Sigmoid colon (tissue), 7 donors: ENCODE results near the gene ACBD3. TPM values are rescaled to one million over a fixed set of nuclear protein-coding genes. Genes with fewer than 3 reads are reported as not detected.

Source experiments
- DNase-seq: peaks from one replicate; pipeline ENCODE4 v3.0.0-alpha.2; 2019
- H3K27ac ChIP-seq, 4 donors: fragments of 200-600 bp; sonication (generic); one replicate each; pipeline ENCODE4 v1.5.1; 2016 to 2019; ENCODE audit warnings: mild to moderate bottlenecking in 1 of 4
- H3K27me3 ChIP-seq, 3 donors: fragments of 200-600 bp; sonication (generic); one replicate each; pipeline ENCODE4 v1.5.1; 2019; ENCODE audit warnings: mild to moderate bottlenecking in 1 of 3
- H3K36me3 ChIP-seq, 4 donors: fragments of 200-600 bp; sonication (generic); one replicate each; pipeline ENCODE4 v1.5.1; 2016 to 2019
- H3K4me1 ChIP-seq, 4 donors: fragments of 200-600 bp; sonication (generic); one replicate each; pipeline ENCODE4 v1.5.1; 2017 to 2019
- H3K4me3 ChIP-seq, 4 donors: fragments of 200-600 bp; sonication (generic); one replicate each; pipeline ENCODE4 v1.5.1; 2017 to 2019; ENCODE audit warnings: mild to moderate bottlenecking in 2 of 4, moderate library complexity in 1 of 4
- H3K9me3 ChIP-seq, 4 donors: fragments of 200-600 bp in 3 of 4; sonication (generic) in 3 of 4; one replicate each; pipeline versions ENCODE4 v1.5.1 to v1.6.1; 2013 to 2019
- CTCF ChIP-seq, 4 experiments: fragments of 450-650 bp in 3 of 4; fragments of 200-600 bp in 1 of 4; IDR thresholded peaks; one replicate each; pipeline ENCODE4 v1.5.1; 2016 to 2019; ENCODE audit warnings: antibody characterized with exemption in 4 of 4, mild to moderate bottlenecking in 3 of 4, moderate library complexity in 2 of 4
- EP300 ChIP-seq, 4 donors: sonication (generic); formaldehyde crosslinking; IDR thresholded peaks; one replicate each; pipeline ENCODE4 v1.6.1; 2017; ENCODE audit warnings: antibody characterized with exemption in 4 of 4
- POLR2A ChIP-seq, 2 donors: fragments of 450-650 bp; IDR thresholded peaks; one replicate each; pipeline ENCODE4 v1.6.1; 2016; ENCODE audit warnings: antibody characterized with exemption in 2 of 2, mild to moderate bottlenecking in 2 of 2, moderate library complexity in 2 of 2
- POLR2AphosphoS5 ChIP-seq, 4 donors: sonication (generic); formaldehyde crosslinking; IDR thresholded peaks; one replicate each; pipeline ENCODE4 v1.6.1; 2017; ENCODE audit warnings: antibody characterized with exemption in 4 of 4
- WGBS, 2 donors: extraction: QIAGEN DNeasy Blood & Tissue Kit; methylation state at CpG; one replicate each; pipeline ENCODE4 v1.1.7; 2013; 5-methylcytosine and 5-hydroxymethylcytosine counted together
- intact Hi-C: fragments of 100-400 bp; cut with DNase I; formaldehyde crosslinking; loops from one replicate; pipeline ENCODE4 v1.15.1; 2023
- polyA plus RNA-seq, 3 donors: library from polyadenylated mRNA; stranded (reverse); fragments of 200-250 nt; gene quantifications; one replicate each; pipeline ENCODE4 v1.2.3, GENCODE V29; 2013
- total RNA-seq, 4 donors: library from RNA; depleted of rRNA; stranded (reverse); fragments of >200 nt; gene quantifications; one replicate each; pipeline ENCODE4 v1.1.0, GENCODE V29; 2016
- donor health status: healthy with polysubstance abuse.
- donor health status: Bipolar disorder and iron deficiency.
- donor health status: healthy.

Gene ACBD3
- total and polyA plus RNA-seq, 7 donors: 23.7 to 37.8 (median 32.9) TPM

DNA sequence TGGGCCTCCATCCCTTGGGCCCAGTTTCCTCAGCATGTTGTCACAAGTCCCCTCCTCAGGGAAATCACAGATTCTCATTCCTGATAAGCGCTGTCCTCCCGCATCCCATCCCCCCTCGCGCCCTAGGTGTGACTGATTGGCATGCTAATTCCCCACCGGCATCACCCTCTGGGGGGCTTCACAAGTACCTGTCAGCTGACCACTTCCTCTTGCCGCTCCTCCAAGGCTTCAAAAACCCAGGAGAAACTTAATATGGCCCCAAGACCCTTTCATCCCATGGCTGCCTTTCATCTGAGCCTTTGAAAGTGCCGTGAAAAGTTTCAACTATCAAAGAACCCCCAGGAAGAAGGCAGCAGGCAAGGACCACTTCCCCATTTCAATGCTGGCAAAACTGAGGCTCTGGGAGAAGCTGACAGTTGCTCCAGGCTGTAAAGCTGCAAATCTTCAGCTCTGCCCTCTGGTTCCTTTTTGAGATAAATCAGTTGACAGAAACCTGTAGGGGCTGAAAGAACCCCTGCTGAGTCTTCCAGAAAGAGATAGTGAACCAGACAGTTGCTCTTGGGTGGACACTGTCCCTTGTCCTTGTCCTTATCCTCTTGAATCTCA is 24.1 kb upstream of the ACBD3 start:
- WGBS, 2 donors: 82 to 84% methylated on average over 7 of the region's 7 CpGs
- Histone ChIP-seq H3K36me3 (no peaks in the 10 kb centered on the region), H3K4me1 (no peaks in the 10 kb centered on the region), H3K9me3 (no peaks in the 10 kb centered on the region), H3K27ac (no peak overlapping the region), H3K4me3 (no peak overlapping the region), H3K27me3 (no peaks in the 10 kb centered on the region)
- no peak for DNase-seq
- TF ChIP-seq CTCF (IDR thresholded peaks at IDR 0.05) (no peak), POLR2AphosphoS5 (IDR thresholded peaks at IDR 0.05) (no peak), POLR2A (IDR thresholded peaks at IDR 0.05) (no peak), EP300 (IDR thresholded peaks at IDR 0.05) (no peak)
- intact Hi-C loops: no loop called here

DNA sequence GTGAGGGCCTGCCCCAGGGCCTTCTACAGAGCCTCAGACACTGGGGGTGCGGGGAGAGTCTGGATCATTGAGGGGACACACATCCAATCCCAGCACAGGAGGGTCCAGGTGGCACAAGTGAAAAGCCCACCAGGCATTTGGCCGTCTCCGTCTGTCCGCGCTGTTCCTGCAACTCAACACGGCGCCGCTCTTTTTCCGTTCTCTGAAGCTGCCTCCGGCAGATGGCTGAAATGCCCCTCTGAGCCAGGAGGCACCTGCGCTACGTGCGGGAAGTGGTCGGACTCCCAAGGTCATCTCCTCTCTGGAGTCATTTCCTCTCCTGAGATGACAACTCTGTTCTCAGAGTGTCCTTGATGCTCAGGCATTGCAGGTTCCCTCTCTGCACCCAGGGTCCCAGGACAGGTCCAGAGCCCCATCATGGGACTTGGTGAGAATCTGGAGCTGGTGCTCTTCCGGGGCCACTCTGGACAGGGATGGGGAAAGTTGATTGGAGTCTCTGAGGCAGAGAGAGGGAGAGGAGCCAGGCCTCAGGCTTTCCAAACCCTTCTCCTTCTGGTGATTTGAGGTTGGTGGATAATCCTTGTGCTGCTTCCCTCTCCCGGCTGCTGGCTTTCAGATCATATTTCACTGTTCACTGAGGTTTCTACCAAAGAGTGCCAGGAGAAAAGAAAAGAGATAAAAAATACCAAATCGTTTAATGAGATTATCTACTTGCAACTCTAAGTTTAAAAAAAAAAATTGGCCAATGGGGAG is 22.9 kb upstream of the ACBD3 start:
- intact Hi-C loops: no loop called here
- DNase-seq: no peak
- WGBS, 2 donors: 89 to 90% methylated on average over 17 of the region's 17 CpGs
- H3K36me3 ChIP-seq: no peaks in the 10 kb centered on the region
- H3K4me1 ChIP-seq: no peaks in the 10 kb centered on the region
- TF ChIP-seq POLR2A (IDR thresholded peaks at IDR 0.05) (no peak), EP300 (IDR thresholded peaks at IDR 0.05) (no peak), POLR2AphosphoS5 (IDR thresholded peaks at IDR 0.05) (no peak), CTCF (IDR thresholded peaks at IDR 0.05) (no peak)
- H3K4me3 ChIP-seq: no peak overlapping the region
- H3K27ac ChIP-seq: no peak overlapping the region
- H3K9me3 ChIP-seq: no peaks in the 10 kb centered on the region
- no peaks in the 10 kb centered on the region for H3K27me3 ChIP-seq

- H3K9me3 ChIP-seq: no peaks in the 10 kb centered on the region
- no peak overlapping the region for H3K4me3 ChIP-seq
- DNase-seq: no peak
- no peaks in the 10 kb centered on the region for H3K36me3 ChIP-seq
- H3K27ac ChIP-seq: no peak overlapping the region
- H3K4me1 ChIP-seq: no peaks in the 10 kb centered on the region
- TF ChIP-seq POLR2A (IDR thresholded peaks at IDR 0.05) (no peak), CTCF (IDR thresholded peaks at IDR 0.05) (no peak), EP300 (IDR thresholded peaks at IDR 0.05) (no peak)
- intact Hi-C loops: no loop called here
- no peaks in the 10 kb centered on the region for H3K27me3 ChIP-seq
- WGBS, 2 donors: 84 to 91% methylated on average over 5 of the region's 5 CpGs
Measured at GRCh38 chr1:226207048-226207447, 20.5 kb upstream of the ACBD3 start.

GRCh38 chr1:226204198-226204597 is 17.7 kb upstream of the ACBD3 start:
- Histone ChIP-seq H3K4me1 (no peaks in the 10 kb centered on the region), H3K9me3 (no peaks in the 10 kb centered on the region), H3K27ac (no peak overlapping the region), H3K36me3 (no peaks in the 10 kb centered on the region), H3K4me3 (no peak overlapping the region), H3K27me3 (no peaks in the 10 kb centered on the region)
- no peak for DNase-seq
- TF ChIP-seq POLR2AphosphoS5 (IDR thresholded peaks at IDR 0.05): no peak
- TF ChIP-seq EP300 (IDR thresholded peaks at IDR 0.05): no peak
- no peak for TF ChIP-seq CTCF (IDR thresholded peaks at IDR 0.05)
- no peak for TF ChIP-seq POLR2A (IDR thresholded peaks at IDR 0.05)
- intact Hi-C loops: no loop called here
